Esophagus muscularis mucosa (tissue), 3 donors: ENCODE results near the gene GPR17.

Experiments used
- EP300 ChIP-seq: sonication (generic); formaldehyde crosslinking; IDR thresholded peaks from one replicate; pipeline ENCODE4 v1.6.1; 2017; ENCODE audit warnings: antibody characterized with exemption
- TF ChIP-seq, protein P1 (sequence below), 3 experiments: fragments of 200-600 bp in 2 of 3; fragments of 450-650 bp in 1 of 3; sonication (generic) in 2 of 3; IDR thresholded peaks; one replicate each; pipeline ENCODE4 v1.5.1; 2017 to 2019; ENCODE audit warnings: antibody characterized with exemption in 3 of 3, mild to moderate bottlenecking in 2 of 3, moderate library complexity in 1 of 3

DNA sequence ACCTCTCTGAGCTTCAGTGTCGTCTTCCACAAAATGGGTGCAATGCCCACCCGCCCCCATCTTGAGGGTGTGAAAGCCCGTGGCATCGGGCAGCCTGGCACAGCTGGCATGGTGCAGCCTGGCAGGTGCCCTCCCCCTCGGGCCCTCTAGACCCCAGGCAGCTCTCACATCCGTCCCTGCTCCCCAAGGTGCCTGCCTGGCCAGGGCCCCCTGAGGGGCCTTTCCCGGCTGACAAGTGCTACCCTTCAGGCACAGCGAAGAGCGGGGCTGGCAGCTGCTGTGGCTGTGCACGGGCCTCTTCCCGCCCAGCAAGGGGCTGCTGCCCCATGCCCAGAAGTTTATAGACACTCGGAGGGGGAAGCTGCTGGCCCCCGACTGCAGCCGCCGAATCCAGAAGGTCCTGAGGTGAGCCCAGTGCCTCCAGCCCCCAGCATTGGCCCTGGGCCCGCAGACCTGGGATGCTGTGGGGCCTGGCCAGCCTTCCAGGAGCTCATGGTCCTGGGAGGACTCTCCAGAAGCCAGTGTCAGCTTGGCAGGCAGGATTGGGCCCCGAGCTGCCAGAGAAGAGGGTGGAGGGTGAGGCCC is 13.9 kb upstream of the GPR17 start:
- no peak for TF ChIP-seq EP300
- TF ChIP-seq, protein P1, sequence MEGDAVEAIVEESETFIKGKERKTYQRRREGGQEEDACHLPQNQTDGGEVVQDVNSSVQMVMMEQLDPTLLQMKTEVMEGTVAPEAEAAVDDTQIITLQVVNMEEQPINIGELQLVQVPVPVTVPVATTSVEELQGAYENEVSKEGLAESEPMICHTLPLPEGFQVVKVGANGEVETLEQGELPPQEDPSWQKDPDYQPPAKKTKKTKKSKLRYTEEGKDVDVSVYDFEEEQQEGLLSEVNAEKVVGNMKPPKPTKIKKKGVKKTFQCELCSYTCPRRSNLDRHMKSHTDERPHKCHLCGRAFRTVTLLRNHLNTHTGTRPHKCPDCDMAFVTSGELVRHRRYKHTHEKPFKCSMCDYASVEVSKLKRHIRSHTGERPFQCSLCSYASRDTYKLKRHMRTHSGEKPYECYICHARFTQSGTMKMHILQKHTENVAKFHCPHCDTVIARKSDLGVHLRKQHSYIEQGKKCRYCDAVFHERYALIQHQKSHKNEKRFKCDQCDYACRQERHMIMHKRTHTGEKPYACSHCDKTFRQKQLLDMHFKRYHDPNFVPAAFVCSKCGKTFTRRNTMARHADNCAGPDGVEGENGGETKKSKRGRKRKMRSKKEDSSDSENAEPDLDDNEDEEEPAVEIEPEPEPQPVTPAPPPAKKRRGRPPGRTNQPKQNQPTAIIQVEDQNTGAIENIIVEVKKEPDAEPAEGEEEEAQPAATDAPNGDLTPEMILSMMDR (IDR thresholded peaks at IDR 0.05) = no peak
